Parathyroid adenoma (tissue), 2 donors: ENCODE data around the gene LMX1A.

Experiments used
- H2AFZ ChIP-seq: fragments of 300-600 bp; sonication (generic); one replicate; pipeline ENCODE4 v1.7.0; 2017; ENCODE audit warnings: antibody characterized with exemption, mild to moderate bottlenecking
- H3K27ac ChIP-seq: fragments of 300-600 bp; sonication (generic); one replicate; pipeline ENCODE4 v1.7.0; 2017
- H3K27me3 ChIP-seq: fragments of 300-600 bp; sonication (generic); one replicate; pipeline ENCODE4 v1.7.0; 2017; ENCODE audit warnings: low read length; ENCODE audit not compliant: control insufficient read depth, insufficient read depth
- H3K36me3 ChIP-seq: fragments of 300-600 bp; sonication (generic); one replicate; pipeline ENCODE4 v1.7.0; 2017; ENCODE audit warnings: low read length; ENCODE audit not compliant: control insufficient read depth, insufficient read depth
- H3K4me1 ChIP-seq: fragments of 300-600 bp; sonication (generic); one replicate; pipeline ENCODE4 v1.7.0; 2017; ENCODE audit warnings: control low read depth
- H3K4me2 ChIP-seq: fragments of 300-600 bp; sonication (generic); one replicate; pipeline ENCODE4 v1.7.0; 2017; ENCODE audit warnings: low read length
- H3K4me3 ChIP-seq: fragments of 300-600 bp; sonication (generic); one replicate; pipeline ENCODE4 v1.7.0; 2017; ENCODE audit warnings: low read depth, low read length
- H3K79me2 ChIP-seq: fragments of 300-600 bp; sonication (generic); one replicate; pipeline ENCODE4 v1.7.0; 2017; ENCODE audit warnings: control low read depth
- H3K9ac ChIP-seq: fragments of 300-600 bp; sonication (generic); one replicate; pipeline ENCODE4 v1.7.0; 2017; ENCODE audit warnings: mild to moderate bottlenecking
- H3K9me3 ChIP-seq: fragments of 300-600 bp; sonication (generic); one replicate; pipeline ENCODE4 v1.7.0; 2017; ENCODE audit warnings: low read length; ENCODE audit not compliant: control insufficient read depth
- TF ChIP-seq, protein P1 (sequence below): fragments of 300-600 bp; sonication (generic); IDR thresholded peaks from one replicate; pipeline ENCODE4 v1.7.0; 2017; ENCODE audit warnings: antibody characterized with exemption, mild to moderate bottlenecking
- donor health status: primary hyperparathyroidism.

LMX1A gene

GRCh38 chr1:165298203-165298820 lies 58.2 kb downstream of the LMX1A start:
- no peaks in the 10 kb centered on the region for H3K4me1 ChIP-seq
- no peaks in the 10 kb centered on the region for H3K36me3 ChIP-seq
- no peaks in the 10 kb centered on the region for H3K27me3 ChIP-seq
- no peaks in the 10 kb centered on the region for H3K9me3 ChIP-seq
- no peak overlapping the region for H3K4me2 ChIP-seq
- TF ChIP-seq, protein P1, sequence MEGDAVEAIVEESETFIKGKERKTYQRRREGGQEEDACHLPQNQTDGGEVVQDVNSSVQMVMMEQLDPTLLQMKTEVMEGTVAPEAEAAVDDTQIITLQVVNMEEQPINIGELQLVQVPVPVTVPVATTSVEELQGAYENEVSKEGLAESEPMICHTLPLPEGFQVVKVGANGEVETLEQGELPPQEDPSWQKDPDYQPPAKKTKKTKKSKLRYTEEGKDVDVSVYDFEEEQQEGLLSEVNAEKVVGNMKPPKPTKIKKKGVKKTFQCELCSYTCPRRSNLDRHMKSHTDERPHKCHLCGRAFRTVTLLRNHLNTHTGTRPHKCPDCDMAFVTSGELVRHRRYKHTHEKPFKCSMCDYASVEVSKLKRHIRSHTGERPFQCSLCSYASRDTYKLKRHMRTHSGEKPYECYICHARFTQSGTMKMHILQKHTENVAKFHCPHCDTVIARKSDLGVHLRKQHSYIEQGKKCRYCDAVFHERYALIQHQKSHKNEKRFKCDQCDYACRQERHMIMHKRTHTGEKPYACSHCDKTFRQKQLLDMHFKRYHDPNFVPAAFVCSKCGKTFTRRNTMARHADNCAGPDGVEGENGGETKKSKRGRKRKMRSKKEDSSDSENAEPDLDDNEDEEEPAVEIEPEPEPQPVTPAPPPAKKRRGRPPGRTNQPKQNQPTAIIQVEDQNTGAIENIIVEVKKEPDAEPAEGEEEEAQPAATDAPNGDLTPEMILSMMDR = no peak
- no peaks in the 10 kb centered on the region for H3K79me2 ChIP-seq
- H3K4me3 ChIP-seq = no peak overlapping the region
- no peak overlapping the region for H2AFZ ChIP-seq
- H3K9ac ChIP-seq = no peak overlapping the region
- H3K27ac ChIP-seq = no peak overlapping the region

DNA sequence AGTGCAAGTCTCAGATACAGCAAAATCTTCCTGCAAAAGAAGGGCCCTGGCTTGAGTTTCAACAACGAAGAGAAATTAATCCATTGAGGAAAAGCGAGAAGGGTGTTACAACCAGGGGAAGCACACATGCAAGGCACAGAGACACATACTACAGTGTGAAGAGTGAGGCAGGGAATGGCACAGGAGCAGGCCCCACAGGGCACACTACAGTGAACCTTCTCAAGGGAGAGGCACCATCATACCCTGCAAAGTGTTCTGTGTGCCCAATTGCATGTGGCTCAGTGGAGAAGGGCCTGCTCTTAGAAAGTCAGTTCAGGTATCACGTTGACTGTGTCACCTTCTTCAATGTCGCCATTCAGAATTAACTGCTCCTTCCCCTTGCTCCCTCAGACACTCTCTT lies 60.3 kb downstream of the LMX1A start:
- Histone ChIP-seq H3K9me3 (no peaks in the 10 kb centered on the region), H3K27ac (no peak overlapping the region), H3K4me1 (no peaks in the 10 kb centered on the region)

DNA sequence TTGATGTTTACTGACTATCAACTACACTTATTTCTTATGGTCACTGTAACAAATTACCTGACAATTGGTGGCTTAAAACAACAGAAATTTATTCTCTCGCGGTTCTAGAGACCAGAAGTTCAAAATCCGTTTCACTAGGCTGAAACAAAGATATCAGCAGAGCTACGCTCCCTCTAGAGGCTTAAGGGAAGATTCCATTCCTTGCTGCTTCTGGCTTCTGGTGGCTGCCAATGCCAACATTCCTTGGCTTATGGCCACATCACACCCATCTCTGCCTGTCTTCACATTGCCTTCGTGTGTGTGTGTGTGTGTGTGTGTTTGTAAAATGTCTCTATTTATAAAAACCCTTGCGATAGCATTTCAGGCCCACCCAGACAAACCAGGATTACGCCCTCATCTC lies 66.4 kb downstream of the LMX1A start:
- Histone ChIP-seq H3K79me2 (no peaks in the 10 kb centered on the region), H3K36me3 (no peaks in the 10 kb centered on the region), H2AFZ (no peak overlapping the region), H3K27me3 (no peaks in the 10 kb centered on the region), H3K4me2 (no peak overlapping the region), H3K9ac (no peak overlapping the region), H3K27ac (no peak overlapping the region), H3K4me3 (no peak overlapping the region), H3K9me3 (no peaks in the 10 kb centered on the region), H3K4me1 (no peaks in the 10 kb centered on the region)
- TF ChIP-seq, protein P1 = no peak

More for the DNA sequence above, 60.3 kb downstream of the LMX1A start:
- TF ChIP-seq, protein P1 = no peak
- Histone ChIP-seq H3K27me3 (no peaks in the 10 kb centered on the region), H3K9ac (no peak overlapping the region), H3K4me3 (no peak overlapping the region), H3K79me2 (no peaks in the 10 kb centered on the region), H3K4me2 (no peak overlapping the region), H2AFZ (no peak overlapping the region), H3K36me3 (no peaks in the 10 kb centered on the region)

DNA sequence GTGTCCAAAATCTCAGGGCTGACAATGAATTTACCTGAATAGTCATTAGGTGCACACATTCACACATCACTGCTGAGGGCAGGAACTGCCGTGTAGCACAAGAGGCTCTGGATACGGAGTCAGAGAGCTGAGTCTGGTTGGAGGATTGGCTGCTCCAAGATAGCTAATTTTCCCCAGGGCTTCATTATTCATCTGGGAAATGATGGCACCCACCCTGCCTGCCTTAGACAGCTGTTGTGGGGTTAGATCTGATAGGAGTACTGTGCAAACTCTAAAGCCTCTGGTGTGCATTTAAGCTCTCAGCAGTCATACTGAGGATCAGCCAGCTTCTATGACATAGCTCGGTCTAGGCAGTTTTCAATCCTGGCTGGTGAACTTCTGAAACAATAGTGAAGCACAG lies 67.0 kb downstream of the LMX1A start:
- Histone ChIP-seq H3K9me3 (no peaks in the 10 kb centered on the region), H3K27me3 (no peaks in the 10 kb centered on the region), H3K27ac (no peak overlapping the region)

More for the DNA sequence above, 67.0 kb downstream of the LMX1A start:
- Histone ChIP-seq H3K4me2 (no peak overlapping the region), H3K4me3 (no peak overlapping the region), H3K9ac (no peak overlapping the region), H3K4me1 (no peaks in the 10 kb centered on the region), H3K79me2 (no peaks in the 10 kb centered on the region), H3K36me3 (no peaks in the 10 kb centered on the region), H2AFZ (no peak overlapping the region)
- TF ChIP-seq, protein P1 = no peak
